ENCODE results near the gene TMEM179.

DNA sequence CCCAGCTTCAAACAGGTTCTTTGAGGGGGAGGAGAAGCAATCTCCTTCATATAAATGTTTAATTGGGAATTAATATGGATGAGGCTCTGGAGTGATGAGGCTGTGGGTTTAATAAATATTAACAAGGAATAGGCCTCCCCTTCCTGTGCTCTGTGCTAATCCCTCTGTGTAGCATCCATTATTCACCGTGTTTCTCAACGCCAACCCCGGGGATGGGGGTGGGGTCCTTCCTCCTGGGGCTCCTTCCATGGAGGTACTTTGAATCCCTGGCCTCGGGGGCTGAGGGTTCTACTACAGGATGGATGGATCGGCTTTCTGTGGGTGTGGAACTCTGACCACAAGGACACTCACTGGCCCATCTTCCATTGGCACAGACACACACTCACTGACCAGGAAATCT lies 34.9 kb upstream of the TMEM179 start:
- no peak for TF ChIP-seq NFIC (IDR thresholded peaks at IDR 0.05)
- no peak for TF ChIP-seq EP300 (IDR thresholded peaks at IDR 0.05; ENCODE audit: borderline replicate concordance)
- no peak for TF ChIP-seq TCF12 (IDR thresholded peaks at IDR 0.05; ENCODE audit: low read depth)
- no peak for TF ChIP-seq TEAD4 (IDR thresholded peaks at IDR 0.05)
- TF ChIP-seq TAF1 (IDR thresholded peaks at IDR 0.05; ENCODE audit: low read depth): no peak
